HG02981 (cell line): Measurements from ENCODE around the gene RORC.

Experiments used
- ATAC-seq: cut with Tn5 transposase; IDR thresholded peaks from one replicate; pipeline ENCODE4 v1.9.1; 2021; ENCODE audit warnings: mild to moderate bottlenecking, moderate library complexity; ENCODE audit not compliant: unreplicated experiment

Gene RORC

DNA sequence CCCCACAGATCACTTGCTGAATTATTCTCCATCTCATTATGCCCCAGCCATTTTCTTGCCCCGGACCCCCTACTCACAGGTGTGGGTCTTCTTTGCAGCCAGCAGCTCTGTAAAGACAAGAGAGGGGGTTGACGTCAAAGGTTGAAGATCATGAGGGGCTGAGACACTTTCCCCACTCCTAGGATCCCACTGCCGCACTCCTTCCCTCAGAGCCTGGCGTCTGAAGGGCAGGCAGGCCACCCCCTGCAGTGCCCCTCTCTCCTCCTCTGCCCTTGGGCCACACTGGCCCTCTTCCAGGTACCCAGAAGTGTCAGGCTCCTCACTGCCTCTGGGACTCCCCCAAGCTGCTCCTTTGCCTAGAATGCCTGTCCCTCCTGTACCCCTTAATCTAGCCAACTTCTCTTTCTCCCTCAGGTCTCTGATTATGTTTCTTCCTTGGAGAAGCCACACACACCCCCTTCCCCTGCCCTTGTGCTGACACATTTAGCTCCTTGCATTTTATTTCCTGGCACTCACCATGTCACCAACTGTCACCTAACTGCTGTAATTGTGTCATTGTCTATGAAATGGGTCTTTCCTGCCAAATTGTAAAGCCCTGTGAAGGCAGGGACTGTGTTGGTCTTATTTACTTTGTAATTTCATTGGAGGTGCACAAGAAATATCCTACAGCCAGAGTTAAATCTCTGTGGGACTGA lies 2.1 kb downstream of the RORC start:
- ATAC-seq: no peak

DNA sequence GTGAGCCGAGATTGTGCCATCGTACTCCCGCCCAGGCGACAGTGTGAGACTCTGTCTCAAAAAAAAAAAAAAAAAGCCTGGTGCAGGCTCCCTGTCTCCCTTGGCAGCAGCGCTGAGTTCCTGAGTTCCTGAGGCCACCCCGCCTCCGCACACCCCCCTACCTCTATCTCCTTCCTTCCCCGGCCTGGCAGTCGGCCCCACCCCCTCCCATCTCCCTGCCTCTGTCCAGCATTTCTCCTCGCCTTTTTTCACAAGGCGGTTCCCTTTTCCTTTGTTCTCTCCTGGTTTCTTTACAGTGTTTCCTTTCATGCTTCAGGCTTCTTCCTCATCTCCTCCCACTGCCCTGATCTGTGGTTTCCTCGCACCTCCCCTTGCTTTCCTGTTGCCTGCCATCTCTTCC lies 2.7 kb downstream of the RORC start:
- no peak for ATAC-seq

DNA sequence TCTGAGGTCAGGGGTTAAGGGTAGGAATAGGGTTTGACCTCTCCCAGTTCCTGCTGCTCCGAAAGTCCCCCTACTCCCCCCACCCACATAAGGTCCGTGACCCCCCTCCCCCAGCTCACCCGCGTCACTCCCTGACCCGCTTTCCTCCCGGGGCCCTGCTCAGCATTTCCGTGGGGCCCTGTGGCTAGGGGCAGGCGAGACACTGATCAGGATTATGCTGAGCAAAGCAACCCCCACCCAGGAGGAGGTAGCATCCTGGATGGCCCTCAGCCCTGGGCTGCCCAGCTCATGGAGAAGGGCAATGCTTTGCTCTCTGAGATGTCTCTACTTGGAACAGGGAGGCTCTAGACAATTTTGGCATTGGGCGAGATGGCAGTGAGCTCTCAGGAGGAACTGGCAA lies 3.7 kb downstream of the RORC start:
- ATAC-seq: no peak

DNA sequence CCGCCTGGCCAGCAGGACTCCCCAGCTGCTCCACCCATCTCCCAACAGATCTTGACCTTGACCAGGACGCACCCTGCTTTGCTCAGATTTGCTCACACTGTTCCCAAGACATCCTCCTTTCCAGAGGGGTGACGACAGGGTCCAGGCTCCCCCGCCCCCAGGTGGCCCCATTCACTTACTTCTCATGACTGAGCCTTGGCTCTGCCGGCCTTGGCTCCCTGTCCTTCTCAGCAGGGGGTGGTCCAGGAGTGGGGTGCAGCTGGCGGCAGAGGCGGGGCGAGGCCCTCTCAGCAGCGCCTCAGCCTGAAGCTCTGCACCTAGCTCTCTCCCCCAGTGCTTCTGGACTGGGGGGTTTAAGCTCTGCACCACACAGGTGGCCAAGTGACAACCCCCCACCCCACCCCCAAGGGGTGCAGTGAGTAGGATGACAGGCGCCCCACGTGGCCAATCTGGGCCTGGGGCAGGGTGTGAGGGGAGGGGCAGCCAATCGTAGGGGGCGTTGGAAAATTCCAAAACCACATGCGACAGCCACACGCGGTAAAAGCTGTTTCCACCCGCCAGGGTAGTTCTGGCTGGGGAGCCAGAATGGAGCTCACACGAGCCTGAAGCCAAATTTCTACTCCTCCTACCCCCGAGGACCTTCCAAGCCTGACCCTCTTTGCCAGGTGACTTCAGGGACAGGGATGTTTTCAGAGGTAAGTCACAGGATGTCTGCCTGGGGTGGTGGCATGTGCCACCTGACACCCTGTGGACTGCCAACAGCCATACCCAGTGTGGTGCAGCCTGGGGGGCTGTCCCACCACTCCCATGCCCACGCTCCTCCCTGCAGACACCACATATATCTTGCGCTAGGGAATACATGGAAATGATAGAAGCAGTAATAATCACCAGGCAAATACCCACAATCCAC lies 5.6 kb downstream of the RORC start:
- ATAC-seq: no peak

DNA sequence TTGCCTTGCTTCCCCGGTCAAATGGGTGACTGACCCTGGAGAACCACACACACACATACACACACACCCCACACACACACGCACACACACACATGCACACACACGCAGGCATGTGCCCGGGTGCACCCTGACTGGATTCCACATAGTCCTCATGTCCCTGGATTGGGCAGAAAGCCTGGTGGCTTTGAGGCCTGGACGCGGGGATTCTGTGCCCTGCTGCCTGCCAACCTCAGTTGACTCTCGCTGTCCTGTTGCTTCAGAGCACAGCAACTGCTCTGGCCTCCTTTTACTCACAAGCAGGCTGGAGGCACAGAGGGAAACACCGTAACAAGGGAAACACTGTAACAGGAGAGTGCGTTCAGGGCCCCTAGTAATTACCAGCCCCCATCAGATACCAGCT lies 6.4 kb downstream of the RORC start:
- no peak for ATAC-seq

DNA sequence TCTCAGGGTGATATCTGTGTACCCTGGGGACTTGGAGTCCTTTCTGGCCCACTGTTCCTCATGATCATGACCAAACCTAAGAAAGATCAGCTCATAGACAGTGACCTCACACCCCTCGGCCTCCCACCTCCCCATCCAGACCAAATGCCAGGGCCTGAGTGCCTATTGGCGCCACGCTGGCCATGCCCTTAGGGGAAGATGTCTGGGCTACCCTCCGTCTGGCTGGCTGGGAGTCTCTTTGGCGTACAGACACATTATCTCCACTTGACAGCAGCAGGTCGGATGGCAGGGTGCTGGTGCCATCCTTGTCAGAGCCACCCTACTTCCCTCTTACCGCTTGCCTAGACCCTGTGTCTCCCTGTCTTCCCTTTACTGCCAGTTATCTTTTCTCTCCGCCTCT lies 8.4 kb downstream of the RORC start:
- no peak for ATAC-seq

DNA sequence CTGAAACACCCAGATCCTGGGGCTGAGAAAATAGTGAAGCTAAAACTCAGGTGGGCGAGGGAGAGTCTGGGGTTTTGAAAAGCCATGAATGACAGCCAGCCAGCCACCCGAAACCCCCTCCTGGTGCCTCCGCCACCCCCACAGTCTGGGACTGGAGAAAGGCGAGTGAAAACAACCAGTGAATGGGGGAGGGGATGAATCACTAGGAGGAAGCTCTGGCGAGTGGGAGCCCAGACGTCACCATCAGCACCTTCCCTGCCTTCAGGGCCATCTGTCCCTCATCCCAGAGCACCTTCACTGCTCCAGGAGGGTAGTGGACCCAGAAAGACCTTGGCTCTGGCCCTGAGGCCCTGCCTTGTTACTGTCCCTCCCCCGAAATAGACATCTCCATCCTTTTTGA lies 9.2 kb downstream of the RORC start:
- ATAC-seq: no peak

DNA sequence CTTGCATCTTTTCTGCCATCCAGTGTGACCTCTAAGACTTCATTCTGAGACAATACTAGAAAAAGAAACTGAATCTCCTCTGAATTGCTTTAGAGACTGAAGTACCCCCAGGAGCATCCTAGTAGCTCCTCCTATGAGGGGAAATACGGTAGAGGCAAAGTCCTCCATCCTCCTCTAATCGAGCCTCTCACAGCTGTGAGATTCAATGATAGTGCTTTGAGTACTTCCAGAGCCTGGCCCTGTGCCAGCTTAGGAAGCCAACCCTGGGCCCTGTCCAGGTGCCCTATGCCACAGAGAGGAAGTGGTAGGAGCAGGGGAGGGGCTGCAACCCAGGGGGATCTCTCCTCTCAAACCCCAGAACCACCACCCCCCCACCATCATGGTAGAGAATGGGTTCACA lies 10.7 kb downstream of the RORC start:
- no peak for ATAC-seq

DNA sequence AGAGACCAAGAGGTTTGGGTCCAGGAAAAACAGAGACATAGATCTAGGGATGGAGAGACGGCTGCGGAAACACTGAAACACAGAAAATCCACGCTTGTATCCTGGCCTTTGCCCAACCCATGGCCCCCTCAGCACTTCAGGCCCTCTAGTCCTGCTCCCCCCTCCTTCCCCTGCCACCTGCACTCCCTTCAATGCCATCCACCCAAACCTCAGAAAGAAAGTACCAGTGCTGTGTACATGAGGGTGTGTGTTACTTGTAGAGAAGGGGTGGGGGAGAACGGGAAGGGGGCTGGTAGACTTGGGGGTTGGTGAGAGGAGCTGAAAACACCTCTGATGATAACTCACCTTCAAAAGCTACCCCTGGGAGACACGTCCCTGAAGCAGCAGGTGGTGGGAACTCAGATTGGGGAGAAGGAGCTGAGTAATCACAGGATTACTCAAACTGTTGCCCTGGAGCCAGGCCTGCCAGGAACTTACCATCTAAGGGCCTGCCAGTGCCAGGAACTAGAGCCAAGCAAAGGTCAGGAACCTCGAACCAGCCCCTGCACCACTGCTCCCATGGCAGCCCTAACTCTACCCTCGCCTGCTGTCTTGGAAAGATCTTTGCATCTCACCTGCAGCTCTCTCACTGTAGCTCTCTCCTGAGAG lies 11.5 kb downstream of the RORC start:
- ATAC-seq: no peak

DNA sequence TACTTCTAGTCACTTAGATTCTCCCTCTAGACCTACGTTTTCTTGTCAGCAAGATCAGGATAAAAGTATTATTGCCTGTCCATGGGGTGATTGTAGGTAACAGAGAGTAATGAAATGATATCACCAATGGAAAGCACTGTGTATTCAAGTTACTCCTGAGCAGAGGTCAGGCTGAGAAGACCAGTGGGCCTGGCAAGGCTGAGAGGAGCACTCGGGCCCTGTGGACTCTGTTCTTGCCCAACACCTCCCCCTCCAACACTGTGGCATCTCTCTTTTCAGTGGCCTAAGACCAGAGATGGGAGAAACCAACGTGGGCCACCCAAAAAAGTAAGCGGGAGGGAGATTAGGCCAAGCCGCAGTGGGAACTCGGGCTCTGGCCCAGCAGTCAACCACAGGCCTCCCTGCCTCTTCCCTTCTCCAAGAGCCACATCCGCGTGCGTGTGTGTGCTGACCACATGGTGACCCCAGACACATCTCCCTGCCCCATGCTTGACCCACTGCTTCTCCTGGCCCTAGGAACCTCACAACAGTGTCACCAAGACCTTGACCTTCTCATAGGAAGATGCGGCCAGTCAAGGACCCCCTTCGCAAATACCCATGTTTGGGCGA lies 12.3 kb downstream of the RORC start:
- ATAC-seq: no peak

DNA sequence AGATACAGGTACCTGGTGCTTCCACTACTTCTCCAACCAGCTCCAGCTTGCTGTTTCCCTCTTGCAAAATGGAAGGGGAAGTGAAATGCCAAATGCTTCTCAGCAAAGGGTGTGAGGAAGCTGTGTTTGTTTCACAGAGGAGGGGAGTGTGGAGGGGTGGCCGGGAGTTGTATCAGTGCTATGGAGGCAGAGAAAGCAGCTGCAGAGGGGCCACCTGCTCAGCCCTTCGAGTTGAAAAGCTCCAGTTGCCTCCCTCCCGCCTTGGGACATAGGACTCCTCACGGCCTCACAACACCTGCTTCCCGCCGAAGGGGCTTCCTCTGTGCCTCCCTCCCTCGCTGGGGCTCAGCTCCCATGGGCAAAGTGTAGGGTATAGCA lies 14.3 kb downstream of the RORC start:
- ATAC-seq: no peak

DNA sequence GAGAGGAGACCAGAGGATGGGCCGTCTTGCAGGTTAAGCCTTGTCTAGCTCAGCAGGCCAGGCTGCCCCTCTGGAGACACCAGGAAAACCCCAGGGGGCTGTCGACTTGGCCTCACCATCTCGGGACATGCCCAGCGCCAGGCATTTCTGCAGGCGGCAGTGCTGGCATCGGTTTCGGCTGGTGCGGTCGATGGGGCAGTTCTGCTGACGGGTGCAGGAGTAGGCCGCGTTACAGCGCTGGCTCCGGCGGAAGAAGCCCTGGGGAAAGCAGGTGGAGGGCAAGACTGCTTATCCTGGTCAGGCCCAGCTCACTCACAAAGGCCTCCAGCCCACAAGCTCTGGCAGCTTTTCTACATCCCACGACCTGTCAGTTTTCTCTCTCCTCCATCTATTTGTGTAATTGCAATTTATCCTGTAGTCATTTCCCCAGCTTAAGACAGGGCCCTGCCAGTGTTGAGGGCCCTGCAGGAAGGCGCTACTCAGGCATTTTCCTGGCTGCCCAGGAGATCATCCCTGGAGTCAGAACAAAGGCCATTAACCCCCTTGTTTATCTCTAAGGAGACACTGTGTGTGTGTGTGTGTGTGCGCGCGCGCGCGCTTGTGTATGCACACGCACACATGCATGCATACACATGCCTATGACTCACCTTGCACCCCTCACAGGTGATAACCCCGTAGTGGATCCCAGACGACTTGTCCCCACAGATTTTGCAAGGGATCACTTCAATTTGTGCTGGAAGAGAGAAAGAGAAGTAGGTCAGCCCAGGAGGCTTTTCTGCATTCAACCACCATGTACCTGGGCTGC lies 14.9 kb downstream of the RORC start:
- no peak for ATAC-seq

DNA sequence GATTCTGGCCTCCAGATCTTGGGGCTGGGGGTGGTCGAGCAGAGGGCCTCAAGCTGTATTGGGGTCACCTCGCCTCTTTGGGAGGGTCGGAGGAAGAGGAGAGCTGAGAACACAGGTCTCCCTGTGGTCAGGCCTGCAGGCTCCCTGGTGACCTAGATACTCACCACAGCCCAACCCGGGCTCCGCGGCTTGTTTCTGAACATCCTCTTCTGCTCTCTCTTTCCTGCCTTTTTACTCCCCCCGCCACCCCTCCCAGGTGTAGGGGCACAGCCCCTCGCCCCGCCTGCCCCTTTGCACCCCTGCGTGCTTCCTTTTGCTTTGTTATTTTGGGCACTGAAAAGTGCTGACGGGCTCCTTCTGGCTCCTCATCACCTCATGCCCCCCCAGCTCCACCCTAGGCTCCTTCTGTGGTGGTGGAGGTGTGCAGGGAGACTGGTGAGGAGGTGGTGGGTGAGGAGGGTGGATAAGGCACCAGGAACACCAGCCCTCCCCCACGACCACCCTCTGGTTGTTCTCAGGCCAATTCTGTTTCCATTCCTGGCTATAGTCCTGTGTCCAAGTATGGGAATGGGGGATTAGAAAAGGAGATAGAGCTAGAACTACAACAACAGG lies 15.8 kb downstream of the RORC start:
- no peak for ATAC-seq

DNA sequence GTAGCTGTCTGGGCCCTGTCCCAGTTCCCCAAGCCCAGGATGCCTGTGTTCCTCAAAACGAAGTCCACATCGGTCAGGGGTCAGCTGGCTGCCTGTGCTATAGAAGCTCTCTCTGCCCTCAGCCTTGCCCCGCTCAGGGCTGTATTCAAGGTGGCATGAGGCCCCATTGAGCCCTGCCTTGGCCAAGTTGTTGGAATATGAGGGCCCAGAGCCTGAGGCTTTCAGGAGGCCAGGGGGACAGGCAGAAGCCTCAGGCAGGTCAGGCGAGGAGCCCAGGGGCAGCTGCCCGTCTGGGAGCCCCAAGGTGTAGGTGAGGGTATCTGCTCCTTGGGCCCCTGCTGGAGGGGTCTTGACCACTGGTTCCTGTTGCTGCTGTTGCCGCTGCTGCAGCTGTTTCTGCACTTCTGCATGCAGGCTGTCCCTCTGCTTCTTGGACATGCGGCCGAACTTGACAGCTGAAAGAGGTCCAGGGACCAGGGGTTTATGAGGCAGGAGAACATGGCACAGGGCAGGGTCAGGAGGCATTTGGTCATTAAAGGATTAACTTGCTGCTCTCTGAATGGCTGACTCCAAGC lies 16.5 kb downstream of the RORC start:
- ATAC-seq: no peak

DNA sequence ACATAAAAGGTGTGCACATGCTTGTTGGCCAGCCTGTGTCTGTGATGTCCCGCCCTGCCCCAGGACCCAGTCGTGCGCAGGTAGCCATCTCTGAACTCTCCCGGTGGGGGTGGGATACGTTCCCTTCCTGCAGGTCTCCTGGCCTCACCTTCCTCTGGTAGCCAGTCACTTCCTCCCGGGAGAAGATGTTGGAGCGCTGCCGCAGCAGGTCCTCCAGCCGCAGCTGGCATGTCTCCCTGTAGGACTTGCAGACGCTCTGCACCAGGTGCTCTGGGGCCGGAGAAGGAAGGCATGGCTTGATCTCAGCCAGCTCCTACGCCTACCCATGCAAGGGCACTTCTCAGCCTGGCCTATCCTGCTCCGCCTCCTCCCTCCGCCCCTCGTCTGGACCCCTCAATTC lies 17.2 kb downstream of the RORC start:
- ATAC-seq: no peak

DNA sequence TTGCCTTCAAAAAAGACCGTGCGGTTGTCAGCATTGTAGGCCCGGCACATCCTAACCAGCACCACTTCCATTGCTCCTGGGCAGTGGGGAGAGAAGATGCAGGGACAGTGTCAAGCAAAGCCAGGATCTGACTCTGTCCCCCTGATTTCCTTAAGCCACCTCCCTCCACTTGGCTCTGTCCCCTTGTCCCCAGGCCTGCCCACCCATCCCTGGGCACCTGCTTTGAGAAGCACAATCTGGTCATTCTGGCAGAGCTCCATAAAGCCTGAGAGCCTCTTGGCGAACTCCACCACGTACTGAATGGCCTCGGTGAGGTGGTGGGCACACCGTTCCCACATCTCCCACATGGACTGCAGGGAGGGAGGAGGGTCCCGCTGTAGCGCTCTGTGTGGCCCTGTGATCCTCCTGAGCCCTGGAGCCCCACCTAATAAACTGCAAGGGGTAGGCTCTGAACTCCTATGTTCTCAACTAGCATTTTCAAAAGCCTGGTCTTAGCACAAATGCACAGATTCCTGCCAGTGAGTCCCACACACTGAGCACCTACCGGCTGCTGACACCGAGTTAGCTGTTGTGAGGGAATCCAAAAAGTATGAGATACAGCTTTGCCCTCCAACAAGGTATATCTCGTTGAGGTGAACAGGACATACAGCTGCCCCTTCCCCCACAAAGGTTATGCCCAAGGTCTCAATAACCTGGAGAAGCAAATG lies 18.2 kb downstream of the RORC start:
- no peak for ATAC-seq

DNA sequence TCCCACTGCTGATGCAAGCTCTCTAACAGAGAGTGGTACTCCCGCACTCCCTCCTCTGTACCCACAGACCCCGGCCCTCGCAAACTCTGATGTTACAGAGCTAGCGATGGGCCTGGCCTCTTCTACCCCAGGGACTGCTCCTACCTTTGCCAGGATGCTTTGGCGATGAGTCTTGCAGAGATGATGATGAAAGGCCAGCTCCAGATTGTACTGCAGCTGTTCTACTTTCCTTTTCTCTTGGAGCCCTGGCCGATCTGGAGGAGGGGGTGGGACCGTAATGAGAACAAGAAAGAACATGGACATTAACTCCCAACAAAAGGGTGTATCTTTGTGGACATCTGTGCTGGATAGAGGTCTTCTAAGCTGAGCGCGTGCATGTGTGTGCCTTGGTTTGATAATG lies 20.4 kb downstream of the RORC start:
- ATAC-seq: no peak

DNA sequence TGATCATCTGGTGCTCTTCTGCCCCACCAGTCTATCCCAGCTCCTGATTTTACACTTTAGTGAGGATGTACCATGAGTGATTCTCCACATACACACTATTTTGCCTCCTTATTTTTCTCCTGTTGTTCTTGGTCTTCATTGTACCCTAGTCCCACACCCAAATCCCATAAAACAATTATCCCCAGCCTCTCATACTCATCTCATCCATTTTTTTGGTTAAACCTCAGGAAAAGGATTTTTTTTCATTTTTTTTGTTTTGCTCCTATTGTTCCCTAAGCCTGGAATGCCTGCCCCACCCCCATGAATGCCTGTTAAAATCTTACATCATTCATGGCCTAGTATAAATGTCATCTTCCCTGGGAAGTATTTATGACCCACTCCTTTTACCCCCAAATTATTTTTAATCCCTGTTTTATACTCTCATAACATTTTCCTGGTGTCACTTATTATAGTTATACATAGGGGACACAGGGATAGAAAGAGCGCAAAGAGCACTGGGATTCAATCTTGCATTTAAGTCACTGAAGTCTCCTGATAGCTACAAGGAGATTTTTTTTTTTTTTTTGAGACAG lies 21.5 kb downstream of the RORC start:
- ATAC-seq: no peak
